Peyer's patch (tissue), 4 donors: ENCODE measurements around the gene ABHD13. TPM values are rescaled to one million over a fixed set of nuclear protein-coding genes. Genes with fewer than 3 reads are reported as not detected.

ENCODE experiments used
- DNase-seq, 3 donors: peaks; one replicate each; pipeline ENCODE4 v3.0.0-alpha.2; 2017 to 2019
- H3K27ac ChIP-seq, 4 donors: fragments of 200-600 bp; sonication (generic); one replicate each; pipeline ENCODE4 v1.5.1; 2016 to 2019
- H3K27me3 ChIP-seq, 2 donors: fragments of 200-600 bp; sonication (generic); one replicate each; pipeline ENCODE4 v1.5.1; 2019
- H3K36me3 ChIP-seq, 3 donors: fragments of 200-600 bp; sonication (generic); one replicate each; pipeline ENCODE4 v1.5.1; 2016 to 2019
- H3K4me1 ChIP-seq, 4 donors: fragments of 200-600 bp; sonication (generic); one replicate each; pipeline ENCODE4 v1.5.1; 2016 to 2019
- H3K4me3 ChIP-seq, 4 donors: fragments of 200-600 bp; sonication (generic); 1 replicate in 3 of 4; 2 replicates in 1 of 4; pipeline ENCODE4 v1.5.1; 2016 to 2019; ENCODE audit warnings: mild to moderate bottlenecking in 1 of 4
- H3K9me3 ChIP-seq, 4 donors: fragments of 200-600 bp; sonication (generic); one replicate each; pipeline ENCODE4 v1.5.1; 2016 to 2019; ENCODE audit warnings: mild to moderate bottlenecking in 1 of 4
- CTCF ChIP-seq, 6 experiments: fragments of 450-650 bp in 4 of 6; fragments of 200-600 bp in 2 of 6; sonication (generic) in 1 of 6; IDR thresholded peaks; one replicate each; pipeline ENCODE4 v1.5.1; 2017 to 2019; ENCODE audit warnings: antibody characterized with exemption in 6 of 6, mild to moderate bottlenecking in 3 of 6, moderate library complexity in 1 of 6
- POLR2A ChIP-seq, 2 donors: fragments of 450-650 bp; IDR thresholded peaks; one replicate each; pipeline ENCODE4 v1.5.1; 2017; ENCODE audit warnings: antibody characterized with exemption in 2 of 2, mild to moderate bottlenecking in 2 of 2, moderate library complexity in 2 of 2
- total RNA-seq, 4 donors: library from RNA; depleted of rRNA; stranded (reverse); fragments of >200 nt; gene quantifications; one replicate each; pipeline ENCODE4 v1.1.0, GENCODE V29; 2016

Gene ABHD13
- total RNA-seq, 4 donors from 2014 or later = 5.8 to 14.9 (median 10.0) TPM

- no peak for DNase-seq
- Histone ChIP-seq H3K4me3 (no peak overlapping the region), H3K9me3 (peaks cover 0 to 13% (median 2%) of the 10 kb centered on the region in 4 donors), H3K27ac (no peak overlapping the region), H3K27me3 (no peaks in the 10 kb centered on the region), H3K4me1 (no peaks in the 10 kb centered on the region), H3K36me3 (no peaks in the 10 kb centered on the region)
- TF ChIP-seq CTCF (IDR thresholded peaks at IDR 0.05) (no peak), POLR2A (IDR thresholded peaks at IDR 0.05) (no peak)
These were observed 22.3 kb upstream of the ABHD13 start for GRCh38 chr13:108195861-108196260.

- DNase-seq = no peak
- Histone ChIP-seq H3K27me3 (no peaks in the 10 kb centered on the region), H3K9me3 (no peaks in the 10 kb centered on the region)
These were observed 17.3 kb upstream of the ABHD13 start for GRCh38 chr13:108200781-108201398.

GRCh38 chr13:108210551-108210950 is 7.6 kb upstream of the ABHD13 start:
- Histone ChIP-seq H3K27me3 (no peaks in the 10 kb centered on the region), H3K4me3 (no peak overlapping the region), H3K27ac (no peak overlapping the region), H3K36me3 (peaks cover 0 to 12% (median 0%) of the 10 kb centered on the region in 3 donors), H3K4me1 (peaks cover 0 to 9% (median 0%) of the 10 kb centered on the region in 4 donors), H3K9me3 (no peaks in the 10 kb centered on the region)
- no peak for DNase-seq
- TF ChIP-seq POLR2A (IDR thresholded peaks at IDR 0.05) (no peak), CTCF (IDR thresholded peaks at IDR 0.05) (no peak)

More at GRCh38 chr13:108200781-108201398, 17.3 kb upstream of the ABHD13 start:
- no peak overlapping the region for H3K4me3 ChIP-seq
- TF ChIP-seq POLR2A (IDR thresholded peaks at IDR 0.05) = no peak
- TF ChIP-seq CTCF (IDR thresholded peaks at IDR 0.05) = no peak
- no peaks in the 10 kb centered on the region for H3K36me3 ChIP-seq
- H3K27ac ChIP-seq = no peak overlapping the region
- H3K4me1 ChIP-seq = no peaks in the 10 kb centered on the region

GRCh38 chr13:108212886-108213285 is 5.3 kb upstream of the ABHD13 start:
- Histone ChIP-seq H3K9me3 (no peaks in the 10 kb centered on the region), H3K27ac (no peak overlapping the region), H3K27me3 (no peaks in the 10 kb centered on the region), H3K4me1 (peaks cover 0 to 31% (median 3%) of the 10 kb centered on the region in 4 donors), H3K36me3 (peaks cover 0 to 12% (median 0%) of the 10 kb centered on the region in 3 donors), H3K4me3 (no peak overlapping the region)
- TF ChIP-seq CTCF (IDR thresholded peaks at IDR 0.05) (no peak), POLR2A (IDR thresholded peaks at IDR 0.05) (no peak)
- no peak for DNase-seq

GRCh38 chr13:108213946-108214345 is 4.2 kb upstream of the ABHD13 start:
- no peaks in the 10 kb centered on the region for H3K9me3 ChIP-seq

GRCh38 chr13:108214441-108215271 is 3.5 kb upstream of the ABHD13 start:
- Histone ChIP-seq H3K27me3 (no peaks in the 10 kb centered on the region), H3K27ac (peak overlapping the region in 1 of 4 donors; percentile 75), H3K9me3 (no peaks in the 10 kb centered on the region), H3K4me3 (peak overlapping the region; percentile 36 to 59 (median 48)), H3K4me1 (peaks cover 0 to 37% (median 6%) of the 10 kb centered on the region in 4 donors), H3K36me3 (peaks cover 0 to 12% (median 0%) of the 10 kb centered on the region in 3 donors)
- DNase-seq = peak in 2 of 3 donors; percentile 36 to 50
- TF ChIP-seq POLR2A (IDR thresholded peaks at IDR 0.05) (no peak), CTCF (IDR thresholded peaks at IDR 0.05) (no peak)

More at GRCh38 chr13:108213946-108214345, 4.2 kb upstream of the ABHD13 start:
- no peak for TF ChIP-seq POLR2A (IDR thresholded peaks at IDR 0.05)
- H3K4me1 ChIP-seq = peaks cover 0 to 31% (median 3%) of the 10 kb centered on the region in 4 donors
- no peak overlapping the region for H3K27ac ChIP-seq
- no peaks in the 10 kb centered on the region for H3K27me3 ChIP-seq
- H3K4me3 ChIP-seq = no peak overlapping the region
- DNase-seq = no peak
- peaks cover 0 to 12% (median 0%) of the 10 kb centered on the region in 3 donors for H3K36me3 ChIP-seq
